ENCODE measurements around the gene NMT1.

GRCh38 chr17:45128331-45128730 lies 67.2 kb downstream of the NMT1 start:
- TF ChIP-seq CTCF (IDR thresholded peaks at IDR 0.05; ENCODE audit: low read depth, low read length, poor library complexity, severe bottlenecking) (no peak), EZH2phosphoT487 (IDR thresholded peaks at IDR 0.05; ENCODE audit: borderline replicate concordance, low read length) (no peak)

Measured in DOHH2 (cell line).